Activated CD8-positive, alpha-beta memory T cell treated with anti-CD3 and anti-CD28 coated beads for 48 hours (primary cell): ENCODE results near the gene DYNC1I1.

Source experiments
- DNase-seq, 3 experiments: peaks; one replicate each; pipeline ENCODE4 v3.0.0-alpha.2; 2020; ENCODE audit warnings: low read depth in 2 of 3, low spot score in 2 of 3

DYNC1I1 gene

GRCh38 chr7:96016735-96017134 lies 244.4 kb downstream of the DYNC1I1 start:
- DNase-seq: no peak

GRCh38 chr7:96017877-96018276 lies 245.5 kb downstream of the DYNC1I1 start:
- DNase-seq: no peak

GRCh38 chr7:96021568-96021967 lies 249.2 kb downstream of the DYNC1I1 start:
- DNase-seq: no peak

GRCh38 chr7:96023387-96023786 lies 251.0 kb downstream of the DYNC1I1 start:
- DNase-seq: no peak

- no peak for DNase-seq
These were observed 253.7 kb downstream of the DYNC1I1 start for GRCh38 chr7:96026010-96026409.

GRCh38 chr7:96026611-96027010 lies 254.3 kb downstream of the DYNC1I1 start:
- DNase-seq: no peak

GRCh38 chr7:96028729-96029128 lies 256.4 kb downstream of the DYNC1I1 start:
- DNase-seq: no peak

- no peak for DNase-seq
These were observed 260.8 kb downstream of the DYNC1I1 start for GRCh38 chr7:96033009-96033598.

GRCh38 chr7:96034940-96035727 lies 262.8 kb downstream of the DYNC1I1 start:
- no peak for DNase-seq

- no peak for DNase-seq
These were observed 268.0 kb downstream of the DYNC1I1 start for GRCh38 chr7:96040250-96040772.

- DNase-seq: no peak
These were observed 268.8 kb downstream of the DYNC1I1 start for GRCh38 chr7:96041171-96041570.

GRCh38 chr7:96045181-96045580 lies 272.8 kb downstream of the DYNC1I1 start:
- no peak for DNase-seq

- DNase-seq: no peak
These were observed 273.6 kb downstream of the DYNC1I1 start for GRCh38 chr7:96045919-96046318.

- no peak for DNase-seq
These were observed 279.9 kb downstream of the DYNC1I1 start for GRCh38 chr7:96052289-96052688.

- DNase-seq: no peak
These were observed 280.6 kb downstream of the DYNC1I1 start for GRCh38 chr7:96052860-96053470.

GRCh38 chr7:96055717-96056116 lies 283.4 kb downstream of the DYNC1I1 start:
- DNase-seq: no peak

- DNase-seq: no peak
These were observed 286.7 kb downstream of the DYNC1I1 start for GRCh38 chr7:96059075-96059474.

- DNase-seq: no peak
These were observed 288.7 kb downstream of the DYNC1I1 start for GRCh38 chr7:96061009-96061408.

GRCh38 chr7:96061844-96062243 lies 289.5 kb downstream of the DYNC1I1 start:
- no peak for DNase-seq

- DNase-seq: no peak
These were observed 295.0 kb downstream of the DYNC1I1 start for GRCh38 chr7:96067321-96067720.

- DNase-seq: no peak
These were observed 297.0 kb downstream of the DYNC1I1 start for GRCh38 chr7:96069401-96069800.

GRCh38 chr7:96074871-96075270 lies 302.5 kb downstream of the DYNC1I1 start:
- DNase-seq: no peak
